NCI-H226 (cell line): ENCODE results near the gene EZH1.
A peak's percentile ranks its signal among the peaks of the same experiment; 100 is the strongest.
"Not testable (repeated sequence)": the region's sequence is repeated elsewhere in the genome, so short reads cannot be mapped to it uniquely, and the experiment has no call there.

Experiments used
- DNase-seq: peaks from one replicate; pipeline ENCODE4 v3.0.0-alpha.2; 2015

Gene EZH1

DNA sequence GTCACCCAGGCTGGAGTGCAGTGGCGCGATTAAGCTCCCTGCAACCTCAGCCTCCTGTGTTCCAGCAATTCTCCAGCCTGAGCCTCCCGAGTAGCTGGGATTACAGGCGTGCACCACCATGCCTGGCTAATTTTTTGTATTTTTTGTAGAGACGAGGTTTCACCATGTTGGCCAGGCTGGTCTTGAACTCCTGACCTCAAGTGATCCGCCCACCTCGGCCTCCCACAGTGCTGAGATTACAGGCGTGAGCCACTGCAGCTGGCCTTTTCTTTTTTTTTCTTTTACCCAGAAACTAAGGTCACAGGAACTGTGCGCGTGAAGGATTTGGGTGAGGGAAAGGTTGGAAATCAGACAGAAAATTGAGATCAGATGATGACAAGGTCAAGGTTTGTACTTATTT, 25.1 kb upstream of the EZH1 start:
- not testable (repeated sequence) for DNase-seq

- DNase-seq, result not testable (repeated sequence)
These were observed 23.2 kb upstream of the EZH1 start for GRCh38 chr17:42768006-42768405.

DNA sequence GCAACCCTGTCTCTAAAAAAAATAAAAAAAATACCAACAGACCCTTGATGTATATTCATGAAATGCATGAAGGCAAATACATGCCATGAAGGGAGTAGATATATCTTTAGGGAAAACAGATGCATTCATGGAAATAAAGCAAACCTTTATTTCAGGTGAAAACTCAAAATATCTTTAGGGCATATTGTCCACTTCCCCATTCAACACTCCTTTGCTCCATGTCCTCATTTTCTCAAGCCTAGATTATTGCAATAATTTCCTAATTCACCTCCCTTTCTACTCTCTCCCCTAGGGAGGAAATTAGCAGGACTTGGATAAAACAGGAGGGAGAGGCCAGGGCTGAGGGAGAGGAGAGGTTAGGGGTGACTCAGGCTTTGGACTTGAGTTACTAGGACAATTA, 22.7 kb upstream of the EZH1 start:
- DNase-seq, result no peak

DNA sequence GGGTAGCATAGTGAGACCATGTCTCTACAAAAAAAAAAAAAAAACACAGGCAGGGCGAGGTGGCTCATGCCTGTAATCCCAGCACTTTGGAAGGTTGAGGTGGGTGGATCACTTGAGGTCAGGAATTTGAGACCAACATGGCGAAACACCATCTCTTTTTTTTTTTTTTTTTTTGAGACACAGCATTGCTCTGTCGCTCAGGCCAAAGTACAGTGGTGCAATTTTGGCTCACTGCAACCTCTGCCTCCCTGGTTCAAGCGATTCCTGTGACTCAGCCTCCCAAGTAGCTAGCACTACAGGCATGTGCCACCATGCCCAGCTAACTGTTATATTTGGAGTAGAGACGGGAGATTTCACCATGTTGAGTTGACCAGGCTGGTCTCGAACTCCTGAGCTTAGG, 21.3 kb upstream of the EZH1 start:
- DNase-seq, result no peak

DNA sequence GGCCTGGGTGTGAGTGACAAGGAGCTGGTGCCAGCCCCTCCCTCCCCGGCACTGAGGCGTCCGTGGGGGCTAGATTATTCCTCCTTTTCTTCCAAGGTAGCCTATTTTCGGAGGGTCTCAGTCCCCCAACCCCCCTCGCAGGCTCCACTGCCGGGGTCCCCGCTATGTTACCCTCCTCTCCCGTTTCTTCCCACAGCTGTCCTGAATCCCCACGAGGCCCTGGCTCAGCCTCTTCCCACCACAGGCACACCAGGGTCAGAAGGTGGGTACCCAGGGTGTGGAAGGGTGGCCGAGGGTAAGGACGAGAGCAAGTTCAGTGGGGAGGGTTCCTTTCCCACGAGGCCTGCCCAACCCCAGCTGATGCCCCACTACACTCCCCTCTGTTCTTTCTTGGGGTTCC, 16.8 kb upstream of the EZH1 start:
- no peak for DNase-seq

- DNase-seq, result no peak
These were observed 16.1 kb upstream of the EZH1 start, which contains the start of gene RAMP2 for GRCh38 chr17:42760652-42761581. RAMP2 (plus strand) TSS chr17:42761227; CDS start chr17:42761262, 35 bp downstream.

GRCh38 chr17:42759982-42760651, 15.3 kb upstream of the EZH1 start:
- no peak for DNase-seq

- DNase-seq, result no peak
These were observed 9.9 kb upstream of the EZH1 start for GRCh38 chr17:42754782-42755181.

GRCh38 chr17:42751628-42752027, 6.8 kb upstream of the EZH1 start:
- peak; percentile 13 for DNase-seq

- DNase-seq, result no peak
These were observed 6.0 kb upstream of the EZH1 start for GRCh38 chr17:42750739-42751344.

GRCh38 chr17:42748908-42749798, 4.3 kb upstream of the EZH1 start:
- DNase-seq, result no peak

DNA sequence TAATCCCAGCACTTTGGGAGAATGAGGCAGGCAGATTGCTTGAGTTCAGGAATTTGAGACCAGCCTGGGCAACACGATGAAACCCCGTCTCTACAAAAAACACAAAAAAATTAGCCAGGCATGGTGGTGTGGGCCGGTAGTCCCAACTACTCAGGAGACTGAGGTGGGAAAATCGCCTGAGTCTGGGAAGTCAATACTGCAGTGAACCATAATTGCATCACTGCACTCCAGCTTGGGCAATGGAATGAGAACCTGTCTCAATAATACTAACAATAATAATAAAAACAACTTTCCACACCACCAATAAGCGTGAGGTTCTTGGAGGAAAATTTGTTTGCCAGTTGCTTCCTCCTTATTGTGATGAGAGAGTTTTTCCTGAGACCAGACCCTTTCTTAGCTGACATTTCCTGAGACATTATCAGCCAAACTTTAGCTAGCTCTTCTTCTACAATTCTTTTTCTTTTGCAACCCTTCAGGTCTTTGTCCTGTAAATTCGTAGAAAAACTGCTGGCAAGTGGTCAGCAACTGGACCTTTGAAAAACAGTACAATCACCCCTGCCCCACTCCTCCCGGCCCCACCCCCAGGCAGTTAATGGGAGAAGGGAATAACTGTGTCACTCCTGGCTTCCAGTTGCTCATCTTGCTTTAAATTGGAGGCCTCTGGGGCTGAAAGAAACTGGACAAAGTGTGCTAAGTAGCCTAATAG, 3.5 kb upstream of the EZH1 start:
- no peak for DNase-seq

- peak; percentile 50 for DNase-seq
These were observed 496 bp downstream of the EZH1 start for GRCh38 chr17:42744283-42744805.

GRCh38 chr17:42743595-42744282, 1.1 kb downstream of the EZH1 start:
- DNase-seq, result no peak

GRCh38 chr17:42742916-42743315, 1.9 kb downstream of the EZH1 start:
- not testable (repeated sequence) for DNase-seq

- DNase-seq, result no peak
These were observed 4.1 kb downstream of the EZH1 start for GRCh38 chr17:42740699-42741098.

DNA sequence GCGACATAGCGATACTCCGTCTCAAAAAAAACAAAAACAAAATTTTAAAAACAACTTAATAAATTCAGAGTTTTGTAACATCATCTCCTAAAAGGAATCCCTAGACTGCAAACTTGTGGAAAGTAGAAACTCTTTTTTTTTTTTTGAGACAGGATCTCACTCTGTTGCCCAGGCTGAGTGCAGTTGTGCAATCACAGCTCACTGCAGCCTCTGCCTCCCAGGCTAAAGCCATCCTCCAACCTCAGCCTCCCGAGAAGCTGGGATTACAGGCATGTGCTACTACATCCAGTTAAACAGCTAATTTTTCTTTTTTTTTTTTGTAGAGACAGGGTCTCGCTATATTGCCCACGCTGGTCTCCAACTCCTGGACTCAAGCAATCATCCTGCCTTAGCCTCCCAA, 19.7 kb downstream of the EZH1 start:
- DNase-seq, result no peak

GRCh38 chr17:42723636-42724035, 21.2 kb downstream of the EZH1 start:
- DNase-seq, result no peak

GRCh38 chr17:42720996-42721583, 23.8 kb downstream of the EZH1 start:
- peak; percentile 25 for DNase-seq

DNA sequence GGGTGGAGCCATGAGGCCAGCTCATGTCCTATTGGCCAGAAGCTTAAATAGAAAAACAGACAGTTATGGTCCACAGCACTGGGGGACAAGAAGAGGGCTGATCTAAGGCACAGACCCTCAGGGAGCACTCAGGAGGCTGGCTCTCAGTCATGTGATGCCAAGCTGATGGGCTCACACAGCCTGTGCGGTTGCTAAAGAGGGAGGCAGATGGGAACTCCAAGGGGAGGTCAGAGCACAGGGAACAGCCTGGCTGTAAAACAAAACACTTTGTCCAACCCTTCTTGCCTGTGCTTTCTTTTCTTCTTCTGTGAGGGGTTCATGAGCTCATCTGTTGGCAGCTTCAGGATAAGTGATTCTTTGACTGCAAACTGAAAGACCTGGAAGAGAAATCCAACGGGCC, 35.3 kb downstream of the EZH1 start:
- DNase-seq, result no peak

DNA sequence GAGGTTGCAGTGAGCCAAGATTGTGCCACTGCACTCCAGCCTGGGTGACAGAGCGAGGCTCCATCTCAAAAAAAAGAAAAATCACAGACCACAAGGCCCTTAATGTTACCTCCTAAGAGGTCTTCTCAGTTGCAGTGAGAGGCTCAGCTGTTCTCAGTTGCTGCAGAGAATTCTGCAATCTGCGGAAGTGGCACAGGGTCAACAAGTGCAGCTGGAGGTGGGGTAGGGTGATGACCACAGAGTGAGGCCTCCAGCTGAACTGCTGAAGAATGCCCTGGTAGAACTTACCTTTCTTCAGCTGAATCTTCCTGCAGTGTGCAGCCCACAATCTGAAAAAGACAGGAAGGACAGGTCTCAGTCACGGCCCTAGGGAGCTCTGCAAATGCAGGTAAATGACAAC, 36.3 kb downstream of the EZH1 start:
- DNase-seq, result no peak
